Hepatocyte (in vitro differentiated cells): ENCODE data around the gene SFXN5. TPM values are rescaled to one million over a fixed set of nuclear protein-coding genes. Genes with fewer than 3 reads are reported as not detected.
A peak's percentile ranks its signal among the peaks of the same experiment; 100 is the strongest.

Experiments used
- DNase-seq: peaks from one replicate; pipeline ENCODE4 v3.0.0-alpha.2; 2016; ENCODE audit warnings: low spot score
- H2AFZ ChIP-seq: fragments of 200-600 bp; sonication (generic); 2 replicates; pipeline ENCODE4 v1.6.0; 2016; ENCODE audit warnings: antibody characterized with exemption, mild to moderate bottlenecking
- H3K27ac ChIP-seq: fragments of 200-600 bp; sonication (generic); 2 replicates; pipeline ENCODE4 v1.5.1; 2016; ENCODE audit warnings: mild to moderate bottlenecking
- H3K27me3 ChIP-seq: fragments of 200-600 bp; sonication (generic); 2 replicates; pipeline ENCODE4 v1.6.1; 2016
- H3K36me3 ChIP-seq: fragments of 200-600 bp; sonication (generic); replicated peaks from 2 replicates; pipeline ENCODE4 v1.5.1; 2016; ENCODE audit warnings: low read depth; ENCODE audit not compliant: insufficient read depth
- H3K4me1 ChIP-seq: fragments of 200-600 bp; sonication (generic); 2 replicates; pipeline ENCODE4 v1.5.1; 2016; ENCODE audit warnings: mild to moderate bottlenecking, moderate library complexity; ENCODE audit not compliant: insufficient read depth
- H3K4me2 ChIP-seq: fragments of 200-600 bp; sonication (generic); 2 replicates; pipeline ENCODE4 v1.6.0; 2016
- H3K4me3 ChIP-seq: fragments of 200-600 bp; sonication (generic); 2 replicates; pipeline ENCODE4 v1.5.1; 2016; ENCODE audit warnings: mild to moderate bottlenecking
- H3K79me2 ChIP-seq: fragments of 200-600 bp; sonication (generic); 2 replicates; pipeline ENCODE4 v1.6.0; 2017; ENCODE audit warnings: mild to moderate bottlenecking
- H3K9me2 ChIP-seq: fragments of 200-600 bp; sonication (generic); replicated peaks from 2 replicates; pipeline ENCODE4 v1.6.0; 2017; ENCODE audit warnings: mild to moderate bottlenecking; ENCODE audit not compliant: insufficient read depth
- H3K9me3 ChIP-seq: fragments of 200-600 bp; sonication (generic); 2 replicates; pipeline ENCODE4 v1.5.1; 2016; ENCODE audit warnings: low read depth, mild to moderate bottlenecking
- H4K20me1 ChIP-seq: fragments of 200-600 bp; sonication (generic); 2 replicates; pipeline ENCODE4 v1.6.0; 2016; ENCODE audit warnings: mild to moderate bottlenecking; ENCODE audit not compliant: insufficient read depth, poor library complexity, severe bottlenecking
- CTCF ChIP-seq: fragments of 200-600 bp; sonication (generic); IDR thresholded peaks from 2 replicates; pipeline ENCODE4 v1.5.1; 2016; ENCODE audit warnings: antibody characterized with exemption, mild to moderate bottlenecking; ENCODE audit not compliant: poor library complexity
- EZH2 ChIP-seq: fragments of 200-600 bp; sonication (generic); IDR thresholded peaks from 2 replicates; pipeline ENCODE4 v1.6.1; 2016; ENCODE audit warnings: antibody characterized with exemption, mild to moderate bottlenecking, borderline replicate concordance
- EZH2phosphoT487 ChIP-seq: fragments of 200-600 bp; sonication (generic); IDR thresholded peaks from one replicate; pipeline ENCODE4 v1.6.1; 2018; ENCODE audit warnings: antibody characterized with exemption, mild to moderate bottlenecking, low read depth, moderate library complexity; ENCODE audit not compliant: unreplicated experiment, severe bottlenecking
- WGBS: methylation state at CpG from one replicate; pipeline ENCODE4 v1.1.6; 2016; ENCODE audit warnings: low lambda C conversion rate; ENCODE audit errors: missing lambda C conversion rate; 5-methylcytosine and 5-hydroxymethylcytosine counted together
- polyA plus RNA-seq: library from polyadenylated mRNA; unstranded; fragments of >200 nt; fragmentation: Nextera tagmentation; extraction: Ambion mirVana; gene quantifications from 2 replicates; pipeline ENCODE4 v1.2.1, GENCODE V29; 2016
- total RNA-seq: library from RNA; depleted of rRNA; stranded (reverse); fragments of >200 nt; gene quantifications from 2 replicates; pipeline ENCODE4 v1.2.3, GENCODE V29; 2014

SFXN5 gene
- total and polyA plus RNA-seq, 2 experiments from 2014 or later: 25.8 to 34.6 TPM

GRCh38 chr2:72896446-72896845 lies 175.1 kb downstream of the SFXN5 start:
- Histone ChIP-seq H3K27ac (no peak overlapping the region), H4K20me1 (no peaks in the 10 kb centered on the region), H3K79me2 (no peaks in the 10 kb centered on the region), H2AFZ (no peak overlapping the region), H3K9me3 (no peaks in the 10 kb centered on the region), H3K4me2 (no peak overlapping the region), H3K4me3 (no peak overlapping the region), H3K9me2 (no peaks in the 10 kb centered on the region), H3K4me1 (no peaks in the 10 kb centered on the region), H3K27me3 (peaks cover 19% of the 10 kb centered on the region), H3K36me3 (no peaks in the 10 kb centered on the region)
- no peak for TF ChIP-seq EZH2phosphoT487
- no peak for TF ChIP-seq CTCF
- no peak for TF ChIP-seq EZH2
- DNase-seq: no peak
- 77% methylated on average over 4 of the region's 4 CpGs for WGBS

- WGBS: 39% methylated on average over 16 of the region's 16 CpGs
- no peaks in the 10 kb centered on the region for H3K9me3 ChIP-seq
- DNase-seq: peak; percentile 58
- TF ChIP-seq EZH2 (no peak), EZH2phosphoT487 (no peak), CTCF (no peak)
- no peaks in the 10 kb centered on the region for H3K36me3 ChIP-seq
- H2AFZ ChIP-seq: no peak overlapping the region
- H3K79me2 ChIP-seq: no peaks in the 10 kb centered on the region
- H3K4me1 ChIP-seq: no peaks in the 10 kb centered on the region
- H3K27me3 ChIP-seq: peaks cover 19% of the 10 kb centered on the region
- no peak overlapping the region for H3K27ac ChIP-seq
- H3K9me2 ChIP-seq: no peaks in the 10 kb centered on the region
- no peaks in the 10 kb centered on the region for H4K20me1 ChIP-seq
- peak overlapping the region; percentile 65 for H3K4me2 ChIP-seq
- H3K4me3 ChIP-seq: no peak overlapping the region
Measured at GRCh38 chr2:72895759-72896281, 175.7 kb downstream of the SFXN5 start.

- Histone ChIP-seq H3K27me3 (peaks cover 19% of the 10 kb centered on the region), H3K4me3 (no peak overlapping the region), H4K20me1 (no peaks in the 10 kb centered on the region), H3K79me2 (no peaks in the 10 kb centered on the region), H3K4me1 (no peaks in the 10 kb centered on the region), H3K4me2 (peak overlapping the region; percentile 65), H3K9me2 (no peaks in the 10 kb centered on the region), H3K9me3 (no peaks in the 10 kb centered on the region), H3K36me3 (no peaks in the 10 kb centered on the region), H3K27ac (no peak overlapping the region), H2AFZ (no peak overlapping the region)
- no peak for DNase-seq
- WGBS: 31% methylated on average over 4 of the region's 4 CpGs
- TF ChIP-seq EZH2 (no peak), CTCF (no peak), EZH2phosphoT487 (no peak)
Measured at GRCh38 chr2:72895154-72895553, 176.4 kb downstream of the SFXN5 start.

GRCh38 chr2:72894514-72894913 lies 177.0 kb downstream of the SFXN5 start:
- Histone ChIP-seq H3K27me3 (peaks cover 18% of the 10 kb centered on the region), H3K36me3 (no peaks in the 10 kb centered on the region), H3K4me3 (no peak overlapping the region), H3K4me2 (no peak overlapping the region), H3K9me3 (no peaks in the 10 kb centered on the region), H3K27ac (no peak overlapping the region), H4K20me1 (no peaks in the 10 kb centered on the region), H3K79me2 (no peaks in the 10 kb centered on the region), H3K9me2 (no peaks in the 10 kb centered on the region), H3K4me1 (no peaks in the 10 kb centered on the region), H2AFZ (no peak overlapping the region)
- 94% methylated on average over 9 of the region's 9 CpGs for WGBS
- DNase-seq: no peak
- TF ChIP-seq EZH2phosphoT487 (no peak), CTCF (no peak)
